Measurements from ENCODE around the gene GABRG3.

GABRG3 gene

GRCh38 chr15:27219636-27220035 is 248.7 kb downstream of the GABRG3 start (continued):
- TF ChIP-seq PRDM4 (tag by site-specific recombination; IDR thresholded peaks at IDR 0.05) (no peak), ZNF571 (tag by site-specific recombination; IDR thresholded peaks at IDR 0.05) (no peak), BCL11A (tag by site-specific recombination; IDR thresholded peaks at IDR 0.05; ENCODE audit: low read depth) (no peak), ZNF221 (tag by site-specific recombination; IDR thresholded peaks at IDR 0.05; ENCODE audit: borderline replicate concordance) (no peak), ZNF48 (tag by site-specific recombination; IDR thresholded peaks at IDR 0.05) (no peak), ZNF302 (tag by site-specific recombination; IDR thresholded peaks at IDR 0.05; ENCODE audit: low read depth) (no peak), ZNF362 (tag by site-specific recombination; IDR thresholded peaks at IDR 0.05) (no peak), ZNF404 (tag by site-specific recombination; IDR thresholded peaks at IDR 0.05) (no peak)

GRCh38 chr15:27220199-27220598 is 249.2 kb downstream of the GABRG3 start:
- H3K4me1 ChIP-seq (ENCODE audit: control insufficient read depth, insufficient read depth, low read length): no peaks in the 10 kb centered on the region
- ChIA-PET CTCF (no interaction called here), POLR2A (no interaction called here)
- H3K9me3 ChIP-seq (ENCODE audit: control insufficient read depth, insufficient read depth, low read depth, low read length): no peaks in the 10 kb centered on the region
- H3K4me3 ChIP-seq (ENCODE audit: low read depth, low read length): no peak overlapping the region
- no peak for TF ChIP-seq ZNF664 (tag by site-specific recombination; IDR thresholded peaks at IDR 0.05)
- no peak for TF ChIP-seq PRDM6 (tag by site-specific recombination; IDR thresholded peaks at IDR 0.05)
- TF ChIP-seq ZNF133 (tag by site-specific recombination; IDR thresholded peaks at IDR 0.05): no peak
- no peak for TF ChIP-seq ZNF23 (tag by site-specific recombination; IDR thresholded peaks at IDR 0.05; ENCODE audit: borderline replicate concordance)
- H3K27ac ChIP-seq (ENCODE audit: extremely low read depth, low read depth, low read length): no peak overlapping the region
- no peaks in the 10 kb centered on the region for H3K36me3 ChIP-seq (ENCODE audit: control insufficient read depth in 2 of 2, insufficient read depth in 1 of 2, low read length in 2 of 2)

- Histone ChIP-seq H3K36me3 (ENCODE audit: control insufficient read depth in 2 of 2, insufficient read depth in 1 of 2, low read length in 2 of 2) (no peaks in the 10 kb centered on the region), H3K4me1 (ENCODE audit: control insufficient read depth, insufficient read depth, low read length) (no peaks in the 10 kb centered on the region), H3K4me3 (ENCODE audit: low read depth, low read length) (no peak overlapping the region), H3K27ac (ENCODE audit: extremely low read depth, low read depth, low read length) (no peak overlapping the region), H3K9me3 (ENCODE audit: control insufficient read depth, insufficient read depth, low read depth, low read length) (no peaks in the 10 kb centered on the region)
- CTCF ChIA-PET: no interaction called here
- POLR2A ChIA-PET: no interaction called here
- TF ChIP-seq KLF10 (tag by site-specific recombination; IDR thresholded peaks at IDR 0.05) (no peak), ZNF394 (tag by site-specific recombination; IDR thresholded peaks at IDR 0.05; ENCODE audit: borderline replicate concordance) (no peak), ZNF830 (tag by site-specific recombination; IDR thresholded peaks at IDR 0.05; ENCODE audit: low read depth) (no peak), PRDM6 (tag by site-specific recombination; IDR thresholded peaks at IDR 0.05) (no peak), ZNF621 (tag by site-specific recombination; IDR thresholded peaks at IDR 0.05) (no peak), ZNF223 (tag by site-specific recombination; IDR thresholded peaks at IDR 0.05) (no peak), ZBTB8A (tag by site-specific recombination; IDR thresholded peaks at IDR 0.05) (no peak), FEZF1 (tag by site-specific recombination; IDR thresholded peaks at IDR 0.05) (no peak), ZNF114 (tag by site-specific recombination; IDR thresholded peaks at IDR 0.05) (no peak), ZNF362 (tag by site-specific recombination; IDR thresholded peaks at IDR 0.05) (no peak), ZSCAN30 (tag by site-specific recombination; IDR thresholded peaks at IDR 0.05) (no peak)
Observed at GRCh38 chr15:27222479-27222878, 251.5 kb downstream of the GABRG3 start.
